Measurements from ENCODE around the gene FOXN3.

DNA sequence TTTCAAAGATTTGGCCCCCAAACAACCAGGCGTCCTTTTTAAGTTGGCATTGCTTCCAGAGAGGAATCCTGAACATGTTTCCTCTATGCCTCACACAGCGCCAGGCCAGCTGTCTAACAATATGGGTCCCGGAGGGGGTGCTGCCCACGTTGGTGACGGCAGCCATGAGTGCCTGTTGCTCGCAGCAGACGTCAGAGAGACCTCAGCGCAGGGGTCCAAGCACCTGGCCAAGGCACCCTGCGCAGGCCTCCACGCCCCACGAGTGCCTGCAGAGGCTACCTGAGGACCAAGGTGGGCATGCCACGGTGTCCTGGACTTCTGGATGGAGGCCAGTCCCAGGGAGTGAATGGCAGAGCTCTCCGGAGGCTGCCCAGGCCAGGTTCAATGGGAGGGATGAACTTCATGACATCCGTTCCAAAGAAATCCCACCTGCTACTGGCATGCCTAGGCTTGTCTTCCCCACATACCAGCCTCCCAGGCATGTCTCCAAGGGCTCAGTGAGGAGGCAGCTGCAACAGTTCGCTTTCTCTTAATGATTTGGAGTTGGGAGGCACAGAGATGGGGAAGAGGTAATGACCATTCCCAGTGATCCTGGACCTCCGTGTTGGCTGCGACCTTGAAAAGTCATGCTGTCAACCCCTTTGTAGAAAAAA is 11.6 kb upstream of the FOXN3 start:
- TF ChIP-seq, protein P1, sequence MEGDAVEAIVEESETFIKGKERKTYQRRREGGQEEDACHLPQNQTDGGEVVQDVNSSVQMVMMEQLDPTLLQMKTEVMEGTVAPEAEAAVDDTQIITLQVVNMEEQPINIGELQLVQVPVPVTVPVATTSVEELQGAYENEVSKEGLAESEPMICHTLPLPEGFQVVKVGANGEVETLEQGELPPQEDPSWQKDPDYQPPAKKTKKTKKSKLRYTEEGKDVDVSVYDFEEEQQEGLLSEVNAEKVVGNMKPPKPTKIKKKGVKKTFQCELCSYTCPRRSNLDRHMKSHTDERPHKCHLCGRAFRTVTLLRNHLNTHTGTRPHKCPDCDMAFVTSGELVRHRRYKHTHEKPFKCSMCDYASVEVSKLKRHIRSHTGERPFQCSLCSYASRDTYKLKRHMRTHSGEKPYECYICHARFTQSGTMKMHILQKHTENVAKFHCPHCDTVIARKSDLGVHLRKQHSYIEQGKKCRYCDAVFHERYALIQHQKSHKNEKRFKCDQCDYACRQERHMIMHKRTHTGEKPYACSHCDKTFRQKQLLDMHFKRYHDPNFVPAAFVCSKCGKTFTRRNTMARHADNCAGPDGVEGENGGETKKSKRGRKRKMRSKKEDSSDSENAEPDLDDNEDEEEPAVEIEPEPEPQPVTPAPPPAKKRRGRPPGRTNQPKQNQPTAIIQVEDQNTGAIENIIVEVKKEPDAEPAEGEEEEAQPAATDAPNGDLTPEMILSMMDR (IDR thresholded peaks at IDR 0.05): no peak
- no peak for TF ChIP-seq ZFX (IDR thresholded peaks at IDR 0.05; ENCODE audit: borderline replicate concordance)

Measured in 22Rv1 (cell line).